ENCODE measurements around the gene SYCE3. TPM values are rescaled to one million over a fixed set of nuclear protein-coding genes. Genes with fewer than 3 reads are reported as not detected.
A peak's percentile ranks its signal among the peaks of the same experiment; 100 is the strongest.

The SYCE3 gene
- total and polyA plus RNA-seq, 9 donors = not detected

DNA sequence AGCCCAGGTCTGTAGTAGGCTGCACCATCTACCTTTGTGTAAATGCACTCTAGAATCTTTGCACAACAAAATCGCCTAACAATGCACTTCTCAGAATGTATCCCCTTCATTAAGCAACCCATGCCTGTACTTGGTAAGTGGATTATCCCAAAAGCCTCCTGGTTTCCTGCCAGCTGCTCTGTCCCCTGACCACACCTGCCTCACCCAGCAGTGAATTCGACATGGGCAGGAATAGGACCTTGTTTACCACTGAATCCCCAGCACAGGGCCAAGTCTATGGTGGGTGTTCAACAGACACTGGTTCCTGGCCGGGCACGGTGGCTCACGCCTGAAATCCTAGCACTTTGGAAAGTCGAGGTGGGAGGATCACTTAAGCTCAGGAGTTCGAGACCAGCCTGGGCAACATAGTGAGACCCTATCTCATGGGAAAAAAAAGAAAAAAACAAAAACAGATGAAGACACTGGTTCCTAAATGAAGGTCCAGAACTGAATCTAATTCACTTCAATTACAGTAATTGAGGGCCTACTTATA lies 5.1 kb upstream of the SYCE3 start:
- H3K4me1 ChIP-seq (ENCODE audit: insufficient read depth) = peaks cover 4% of the 10 kb centered on the region

DNA sequence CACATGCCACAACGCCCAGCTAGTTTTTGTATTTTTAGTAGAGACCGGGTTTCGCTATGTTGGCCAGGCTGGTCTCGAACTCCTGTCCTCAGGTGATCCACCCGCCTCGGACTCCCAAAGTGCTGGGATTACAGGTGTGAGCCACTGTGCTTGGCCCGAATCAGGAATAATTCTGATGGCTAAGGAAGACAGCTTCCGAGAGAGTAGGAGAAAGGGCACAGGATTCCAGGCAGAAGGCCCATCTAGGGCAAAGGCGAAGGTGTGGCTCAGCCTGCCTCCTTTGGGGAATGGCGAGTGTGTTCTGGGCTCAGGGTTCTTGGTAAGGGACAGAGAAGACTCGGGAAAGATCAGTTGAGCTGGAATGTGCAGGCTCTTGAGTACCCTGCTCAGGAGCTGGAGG lies 1.6 kb upstream of the SYCE3 start:
- no peaks in the 10 kb centered on the region for H3K27me3 ChIP-seq
- H3K9me3 ChIP-seq = no peaks in the 10 kb centered on the region
- H3K4me1 ChIP-seq (ENCODE audit: insufficient read depth) = peaks cover 5% of the 10 kb centered on the region
- no peak for DNase-seq
- TF ChIP-seq POLR2A (IDR thresholded peaks at IDR 0.05) = no peak
- TF ChIP-seq, protein P1, sequence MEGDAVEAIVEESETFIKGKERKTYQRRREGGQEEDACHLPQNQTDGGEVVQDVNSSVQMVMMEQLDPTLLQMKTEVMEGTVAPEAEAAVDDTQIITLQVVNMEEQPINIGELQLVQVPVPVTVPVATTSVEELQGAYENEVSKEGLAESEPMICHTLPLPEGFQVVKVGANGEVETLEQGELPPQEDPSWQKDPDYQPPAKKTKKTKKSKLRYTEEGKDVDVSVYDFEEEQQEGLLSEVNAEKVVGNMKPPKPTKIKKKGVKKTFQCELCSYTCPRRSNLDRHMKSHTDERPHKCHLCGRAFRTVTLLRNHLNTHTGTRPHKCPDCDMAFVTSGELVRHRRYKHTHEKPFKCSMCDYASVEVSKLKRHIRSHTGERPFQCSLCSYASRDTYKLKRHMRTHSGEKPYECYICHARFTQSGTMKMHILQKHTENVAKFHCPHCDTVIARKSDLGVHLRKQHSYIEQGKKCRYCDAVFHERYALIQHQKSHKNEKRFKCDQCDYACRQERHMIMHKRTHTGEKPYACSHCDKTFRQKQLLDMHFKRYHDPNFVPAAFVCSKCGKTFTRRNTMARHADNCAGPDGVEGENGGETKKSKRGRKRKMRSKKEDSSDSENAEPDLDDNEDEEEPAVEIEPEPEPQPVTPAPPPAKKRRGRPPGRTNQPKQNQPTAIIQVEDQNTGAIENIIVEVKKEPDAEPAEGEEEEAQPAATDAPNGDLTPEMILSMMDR (IDR thresholded peaks at IDR 0.05) = no peak
- 75 to 88% (median 87%) methylated on average over 11 of the region's 11 CpGs for WGBS, 3 donors
- H3K27ac ChIP-seq = no peak overlapping the region
- no peaks in the 10 kb centered on the region for H3K36me3 ChIP-seq
- H3K4me3 ChIP-seq = no peak overlapping the region
- intact Hi-C loops (cut with DNase I) = no loop called here

More for the DNA sequence above, 5.1 kb upstream of the SYCE3 start:
- H3K36me3 ChIP-seq = no peaks in the 10 kb centered on the region
- H3K27ac ChIP-seq = no peak overlapping the region
- DNase-seq = no peak
- intact Hi-C loops (cut with DNase I) = no loop called here
- no peaks in the 10 kb centered on the region for H3K9me3 ChIP-seq
- no peaks in the 10 kb centered on the region for H3K27me3 ChIP-seq
- TF ChIP-seq EP300 (IDR thresholded peaks at IDR 0.05) = no peak
- TF ChIP-seq POLR2A (IDR thresholded peaks at IDR 0.05) = no peak
- TF ChIP-seq, protein P1 (IDR thresholded peaks at IDR 0.05) = no peak
- no peak overlapping the region for H3K4me3 ChIP-seq
- WGBS, 3 donors = 86 to 87% (median 87%) methylated on average over 7 of the region's 7 CpGs

DNA sequence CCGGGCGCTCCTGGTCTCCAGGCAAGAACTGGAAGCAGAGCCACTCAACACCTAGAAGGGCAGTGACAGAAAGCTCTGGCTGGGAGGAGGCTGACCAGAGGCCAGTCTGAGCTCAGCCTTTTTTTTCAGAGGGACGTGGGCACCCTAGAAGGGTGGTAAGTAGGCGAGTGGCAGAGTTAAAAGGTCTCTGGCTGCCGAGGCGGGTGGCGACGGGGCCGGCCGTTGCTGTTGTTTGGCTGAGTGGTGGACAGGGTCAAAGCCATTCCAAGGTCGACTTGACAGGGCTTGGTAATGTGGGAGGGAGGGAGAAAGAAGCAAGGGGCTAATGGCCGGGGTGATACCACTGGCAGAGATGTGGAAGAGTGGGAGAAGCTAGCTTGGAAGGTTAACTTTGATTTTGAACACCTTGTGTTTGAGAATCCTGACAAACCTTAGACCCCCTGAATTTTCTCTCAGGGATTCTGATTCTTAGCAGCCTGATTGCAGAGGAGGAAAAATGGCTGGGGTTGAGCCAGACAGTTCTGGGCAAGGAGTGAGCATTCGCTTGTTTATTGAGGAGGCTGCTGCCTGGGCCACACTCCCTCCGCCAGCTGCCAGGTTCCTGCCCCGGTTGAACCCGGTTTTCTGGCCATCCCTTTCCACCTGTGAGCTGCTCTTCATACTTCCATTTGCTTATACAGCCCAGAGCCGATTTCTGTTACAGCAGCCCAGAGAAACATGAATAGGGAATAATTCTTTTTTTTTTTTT lies 868 bp upstream of the SYCE3 start:
- H3K4me3 ChIP-seq = peak overlapping the region; percentile 29
- peaks cover 5% of the 10 kb centered on the region for H3K4me1 ChIP-seq (ENCODE audit: insufficient read depth)
- no peak for DNase-seq
- H3K36me3 ChIP-seq = no peaks in the 10 kb centered on the region
- no peak for TF ChIP-seq POLR2A (IDR thresholded peaks at IDR 0.05)
- TF ChIP-seq, protein P1 (IDR thresholded peaks at IDR 0.05) = no peak
- TF ChIP-seq EP300 (IDR thresholded peaks at IDR 0.05) = no peak
- no peaks in the 10 kb centered on the region for H3K9me3 ChIP-seq
- intact Hi-C loops (cut with DNase I) = no loop called here
- H3K27ac ChIP-seq = no peak overlapping the region
- 10 to 17% (median 13%) methylated on average over 17 of the region's 17 CpGs for WGBS, 3 donors
- H3K27me3 ChIP-seq = no peaks in the 10 kb centered on the region

GRCh38 chr22:50561401-50562358 lies 1.0 kb downstream of the SYCE3 start:
- intact Hi-C loops (cut with DNase I) = no loop called here
- H3K27ac ChIP-seq = no peak overlapping the region

More at GRCh38 chr22:50561401-50562358, 1.0 kb downstream of the SYCE3 start:
- no peaks in the 10 kb centered on the region for H3K36me3 ChIP-seq
- no peaks in the 10 kb centered on the region for H3K27me3 ChIP-seq
- H3K4me1 ChIP-seq (ENCODE audit: insufficient read depth) = peaks cover 5% of the 10 kb centered on the region
- H3K4me3 ChIP-seq = no peak overlapping the region
- H3K9me3 ChIP-seq = no peaks in the 10 kb centered on the region
- WGBS, 3 donors = 55 to 68% (median 64%) methylated on average over 18 to 32 of the region's 34 CpGs
- peak in 1 of 5 donors; percentile 25 for DNase-seq
- TF ChIP-seq POLR2A (IDR thresholded peaks at IDR 0.05) (no peak), EP300 (IDR thresholded peaks at IDR 0.05) (no peak)
- TF ChIP-seq, protein P1 (IDR thresholded peaks at IDR 0.05) = no peak
